Esophagus squamous epithelium (tissue), 5 donors: ENCODE data around the gene FAM210B. TPM values are rescaled to one million over a fixed set of nuclear protein-coding genes. Genes with fewer than 3 reads are reported as not detected.
"Not testable (repeated sequence)": the region's sequence is repeated elsewhere in the genome, so short reads cannot be mapped to it uniquely, and the experiment has no call there.

Source experiments
- DNase-seq: peaks from one replicate; lab custom pipeline; 2025; lab: John Stamatoyannopoulos, UW
- H3K27ac ChIP-seq, 4 donors: fragments of 200-600 bp; sonication (generic); one replicate each; pipeline ENCODE4 v1.5.1; 2016 to 2019; ENCODE audit warnings: mild to moderate bottlenecking in 1 of 4
- H3K27me3 ChIP-seq, 4 donors: fragments of 200-600 bp; sonication (generic); 1 replicate in 3 of 4; 2 replicates in 1 of 4; pipeline versions ENCODE4 v1.5.1 to v1.6.0; 2017 to 2021; ENCODE audit warnings: antibody characterized with exemption in 1 of 4
- H3K36me3 ChIP-seq, 3 donors: fragments of 200-600 bp; sonication (generic); one replicate each; pipeline ENCODE4 v1.5.1; 2016 to 2019
- H3K4me1 ChIP-seq, 3 donors: fragments of 200-600 bp; sonication (generic); one replicate each; pipeline ENCODE4 v1.5.1; 2017 to 2019
- H3K4me3 ChIP-seq, 4 donors: fragments of 200-600 bp; sonication (generic); 1 replicate in 3 of 4; 2 replicates in 1 of 4; pipeline ENCODE4 v1.5.1; 2016 to 2019; ENCODE audit warnings: mild to moderate bottlenecking in 2 of 4, moderate library complexity in 1 of 4
- H3K9me3 ChIP-seq, 3 donors: fragments of 200-600 bp; sonication (generic); one replicate each; pipeline ENCODE4 v1.5.1; 2016 to 2019
- CTCF ChIP-seq, 6 experiments: fragments of 450-650 bp in 4 of 6; fragments of 200-600 bp in 2 of 6; sonication (generic) in 2 of 6; IDR thresholded peaks; one replicate each; pipeline ENCODE4 v1.5.1; 2016 to 2019; ENCODE audit warnings: antibody characterized with exemption in 6 of 6, mild to moderate bottlenecking in 4 of 6, moderate library complexity in 4 of 6
- POLR2A ChIP-seq, 4 donors: fragments of 450-650 bp; IDR thresholded peaks; one replicate each; pipeline ENCODE4 v1.6.1; 2017; ENCODE audit warnings: antibody characterized with exemption in 4 of 4, mild to moderate bottlenecking in 4 of 4, moderate library complexity in 3 of 4
- WGBS, 2 donors: methylation state at CpG; one replicate each; pipeline ENCODE4 v1.1.5; 2018; 5-methylcytosine and 5-hydroxymethylcytosine counted together
- intact Hi-C: fragments of 100-400 bp; cut with DNase I; formaldehyde crosslinking; loops from one replicate; pipeline ENCODE4 v1.15.0; 2022
- total RNA-seq, 4 donors: library from RNA; depleted of rRNA; stranded (reverse); fragments of >200 nt; gene quantifications; one replicate each; pipeline ENCODE4 v1.1.0, GENCODE V29; 2016
- donor health status: DM: yes; HTN: yes; CAD: no.

FAM210B gene
- total RNA-seq, 4 donors from 2014 or later: 14.0 to 46.2 (median 29.1) TPM

- TF ChIP-seq CTCF (IDR thresholded peaks at IDR 0.05) (no peak), POLR2A (IDR thresholded peaks at IDR 0.05) (no peak)
- DNase-seq: no peak
- H3K9me3 ChIP-seq: no peaks in the 10 kb centered on the region
- H3K27ac ChIP-seq: no peak overlapping the region
- intact Hi-C loops: loop anchor here (10.0 kb wide), 1 partner anchor 75 kb away; the partner anchor contains the start of gene RTF2
- peaks cover 19 to 33% (median 22%) of the 10 kb centered on the region in 3 donors for H3K4me1 ChIP-seq
- no peaks in the 10 kb centered on the region for H3K27me3 ChIP-seq
- no peak overlapping the region for H3K4me3 ChIP-seq
- H3K36me3 ChIP-seq: peaks cover 0 to 25% (median 0%) of the 10 kb centered on the region in 3 donors
- WGBS, 2 donors: 95 to 98% methylated on average over 4 of the region's 4 CpGs
Measured at GRCh38 chr20:56389807-56390206, 31.0 kb downstream of the FAM210B start.

GRCh38 chr20:56390396-56390795 is 31.6 kb downstream of the FAM210B start:
- Histone ChIP-seq H3K36me3 (peaks cover 0 to 27% (median 0%) of the 10 kb centered on the region in 3 donors), H3K4me1 (peaks cover 19 to 38% (median 22%) of the 10 kb centered on the region in 3 donors)
- 94 to 98% methylated on average over 9 of the region's 9 CpGs for whole genome bisulfite sequencing, 2 donors
- not testable (repeated sequence) for H3K27ac ChIP-seq, H3K4me3 ChIP-seq, H3K27me3 ChIP-seq, DNase-seq, H3K9me3 ChIP-seq
- intact Hi-C loops: loop anchor here (10.0 kb wide), 1 partner anchor 74 kb away; the partner anchor contains the start of gene RTF2

- Histone ChIP-seq H3K4me3 (peak overlapping the region; percentile 71 to 92 (median 82)), H3K36me3 (peaks cover 0 to 29% (median 0%) of the 10 kb centered on the region in 3 donors), H3K27ac (peak overlapping the region in 2 of 4 donors; percentile 83 to 88), H3K4me1 (peaks cover 19 to 38% (median 22%) of the 10 kb centered on the region in 3 donors), H3K27me3 (no peaks in the 10 kb centered on the region), H3K9me3 (no peaks in the 10 kb centered on the region)
- no peak for DNase-seq
- no peak for TF ChIP-seq CTCF (IDR thresholded peaks at IDR 0.05)
- TF ChIP-seq POLR2A (IDR thresholded peaks at IDR 0.05): no peak
- 25 to 27% methylated on average over 10 of the region's 10 CpGs for WGBS, 2 donors
- intact Hi-C loops: loop anchor here (10.0 kb wide), 1 partner anchor 74 kb away; the partner anchor contains the start of gene RTF2
Measured at GRCh38 chr20:56391037-56391436, 32.3 kb downstream of the FAM210B start.

- TF ChIP-seq CTCF (IDR thresholded peaks at IDR 0.05) (no peak), POLR2A (IDR thresholded peaks at IDR 0.05) (no peak)
- 0% methylated on average over 26 to 29 of the region's 29 CpGs for WGBS, 2 donors
- no peak for DNase-seq
Measured at GRCh38 chr20:56391596-56392131, 32.9 kb downstream of the FAM210B start.

GRCh38 chr20:56392132-56392880 is 33.5 kb downstream of the FAM210B start, which contains the start of the genes AURKA and CSTF1:
AURKA (minus strand) TSS chr20:56392215; CDS start chr20:56388197, 4,018 bp downstream.
CSTF1 (plus strand) TSS chr20:56392645; CDS start chr20:56395553, 2,908 bp downstream.
- peak; percentile 96 for DNase-seq
- Histone ChIP-seq H3K27ac (peak within 1 kb of the TSS; percentile 83 to 96 (median 90)), H3K27me3 (no peaks in the 10 kb centered on the region), H3K4me3 (peak within 1 kb of the TSS; percentile 71 to 92 (median 82)), H3K4me1 (peaks cover 19 to 38% (median 22%) of the 10 kb centered on the region in 3 donors), H3K36me3 (peaks cover under 1 to 33% (median 6%) of the 10 kb centered on the region in 3 donors), H3K9me3 (no peaks in the 10 kb centered on the region)
- TF ChIP-seq CTCF (IDR thresholded peaks at IDR 0.05) (peak in 1 of 6 experiments; percentile 22), POLR2A (IDR thresholded peaks at IDR 0.05) (peak in 2 of 4 donors; percentile 26 to 33)
- intact Hi-C loops: loop anchor here (10.0 kb wide), 1 partner anchor 72 kb away; the partner anchor contains the start of gene RTF2
- 0 to 1% methylated on average over 25 to 30 of the region's 53 CpGs for WGBS, 2 donors

More at GRCh38 chr20:56391596-56392131, 32.9 kb downstream of the FAM210B start:
- Histone ChIP-seq H3K36me3 (peaks cover 0 to 29% (median 0%) of the 10 kb centered on the region in 3 donors), H3K9me3 (no peaks in the 10 kb centered on the region), H3K27me3 (no peaks in the 10 kb centered on the region), H3K4me3 (peak overlapping the region; percentile 71 to 92 (median 82)), H3K4me1 (peaks cover 19 to 38% (median 22%) of the 10 kb centered on the region in 3 donors), H3K27ac (peak overlapping the region; percentile 83 to 96 (median 90))
- intact Hi-C loops: loop anchor here (10.0 kb wide), 1 partner anchor 73 kb away; the partner anchor contains the start of gene RTF2
